ENCODE data around the gene CHRM4.
"Not testable (repeated sequence)": the region's sequence is repeated elsewhere in the genome, so short reads cannot be mapped to it uniquely, and the experiment has no call there.

CHRM4 gene

GRCh38 chr11:46381819-46382645, 9.5 kb downstream of the CHRM4 start:
- no peak for DNase-seq

DNA sequence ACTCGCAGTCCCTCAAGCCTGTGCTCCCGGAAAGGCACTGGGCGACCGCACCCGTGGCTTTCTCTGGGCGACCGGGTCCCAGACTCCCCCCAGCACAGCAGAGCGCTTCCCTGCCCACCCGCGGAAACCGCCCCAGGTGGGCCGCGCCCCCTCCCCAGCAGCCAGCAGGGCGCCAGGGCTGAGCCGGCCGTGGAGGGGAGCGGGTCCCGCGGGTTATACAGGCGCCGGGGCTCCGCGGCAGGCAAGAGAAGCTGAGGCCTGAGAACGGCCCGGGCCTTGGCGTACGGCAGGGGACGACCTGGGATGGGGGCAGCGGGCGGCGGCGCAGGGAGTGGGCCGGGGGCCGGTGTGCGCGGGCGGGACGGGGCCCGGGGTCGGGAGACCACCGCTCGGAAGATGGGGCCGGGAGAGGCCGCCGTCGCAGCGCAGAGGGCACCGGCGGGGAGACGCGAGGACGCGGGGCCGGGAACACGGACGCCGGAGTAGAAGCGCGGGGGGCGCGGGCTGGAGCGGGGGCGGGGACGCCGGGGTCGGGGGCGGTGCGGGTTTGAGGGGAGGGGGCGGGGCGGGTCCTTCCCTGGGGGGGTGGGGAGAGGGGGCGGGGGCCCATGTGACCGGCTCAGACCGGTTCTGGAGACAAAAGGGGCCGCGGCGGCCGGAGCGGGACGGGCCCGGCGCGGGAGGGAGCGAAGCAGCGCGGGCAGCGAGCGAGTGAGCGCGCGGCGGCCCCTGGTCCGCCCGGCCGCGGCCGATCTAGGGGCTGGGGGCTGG, 10.3 kb downstream of the CHRM4 start, which contains the start of gene MDK:
Gene MDK (plus strand): TSS at position 622 of the 771 bp plus-strand sequence. CDS start 389 bp downstream, outside the sequence.
- DNase-seq = peak in 1 of 2 experiments; percentile 18

DNA sequence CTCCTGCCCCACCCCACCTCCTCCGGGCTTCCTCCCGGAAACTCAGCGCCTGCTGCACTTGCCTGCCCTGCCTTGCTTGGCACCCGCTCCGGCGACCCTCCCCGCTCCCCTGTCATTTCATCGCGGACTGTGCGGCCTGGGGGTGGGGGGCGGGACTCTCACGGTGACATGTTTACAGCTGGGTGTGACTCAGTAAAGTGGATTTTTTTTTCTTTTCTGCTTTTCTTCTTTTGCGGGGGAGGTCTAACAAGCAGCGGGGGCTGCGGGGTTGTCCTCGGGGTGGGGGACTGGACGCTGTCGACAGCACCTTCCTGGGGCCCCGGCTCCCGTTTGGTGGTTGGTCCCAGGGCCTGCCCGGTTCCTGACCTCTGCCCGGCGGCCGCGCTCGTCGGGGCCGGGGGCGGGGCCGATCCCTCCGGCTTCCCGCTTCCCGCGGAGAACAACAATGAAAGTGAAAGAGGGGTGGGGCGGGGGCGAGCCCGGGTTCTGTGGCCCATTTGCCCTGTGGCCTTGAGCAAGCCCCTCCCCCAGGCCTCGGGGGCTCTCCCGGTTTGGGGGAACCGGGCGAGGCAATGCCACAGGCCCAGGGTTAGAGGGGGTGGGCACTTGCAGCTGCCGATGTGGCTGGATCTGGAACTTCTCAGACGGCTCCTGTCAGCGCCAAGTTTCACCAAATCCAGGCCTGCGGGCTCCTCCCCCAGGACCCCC, 11.1 kb downstream of the CHRM4 start:
- peak; percentile 21 to 23 for DNase-seq

DNA sequence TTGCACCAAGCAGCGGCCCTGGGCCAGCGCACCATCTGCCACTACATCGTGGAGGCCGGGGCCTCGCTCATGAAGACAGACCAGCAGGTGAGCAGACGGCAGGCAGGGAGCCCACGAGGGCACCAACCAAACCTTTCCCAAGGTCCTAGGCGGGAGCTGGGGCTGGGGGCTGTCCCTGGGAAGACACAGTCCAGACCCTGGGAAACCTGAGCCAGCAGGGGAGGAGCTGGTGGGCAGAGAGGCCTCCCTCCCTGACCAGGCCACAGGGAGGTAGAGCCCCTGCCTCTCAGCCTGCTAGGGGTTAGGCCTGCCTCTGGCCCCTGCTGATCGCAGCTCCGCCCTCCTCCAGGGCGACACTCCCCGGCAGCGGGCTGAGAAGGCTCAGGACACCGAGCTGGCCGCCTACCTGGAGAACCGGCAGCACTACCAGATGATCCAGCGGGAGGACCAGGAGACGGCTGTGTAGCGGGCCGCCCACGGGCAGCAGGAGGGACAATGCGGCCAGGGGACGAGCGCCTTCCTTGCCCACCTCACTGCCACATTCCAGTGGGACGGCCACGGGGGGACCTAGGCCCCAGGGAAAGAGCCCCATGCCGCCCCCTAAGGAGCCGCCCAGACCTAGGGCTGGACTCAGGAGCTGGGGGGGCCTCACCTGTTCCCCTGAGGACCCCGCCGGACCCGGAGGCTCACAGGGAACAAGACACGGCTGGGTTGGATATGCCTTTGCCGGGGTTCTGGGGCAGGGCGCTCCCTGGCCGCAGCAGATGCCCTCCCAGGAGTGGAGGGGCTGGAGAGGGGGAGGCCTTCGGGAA, 11.9 kb downstream of the CHRM4 start:
- peak in 1 of 2 experiments; percentile 47 for DNase-seq

- DNase-seq = no peak
Observed at GRCh38 chr11:46378811-46379481, 12.6 kb downstream of the CHRM4 start.

DNA sequence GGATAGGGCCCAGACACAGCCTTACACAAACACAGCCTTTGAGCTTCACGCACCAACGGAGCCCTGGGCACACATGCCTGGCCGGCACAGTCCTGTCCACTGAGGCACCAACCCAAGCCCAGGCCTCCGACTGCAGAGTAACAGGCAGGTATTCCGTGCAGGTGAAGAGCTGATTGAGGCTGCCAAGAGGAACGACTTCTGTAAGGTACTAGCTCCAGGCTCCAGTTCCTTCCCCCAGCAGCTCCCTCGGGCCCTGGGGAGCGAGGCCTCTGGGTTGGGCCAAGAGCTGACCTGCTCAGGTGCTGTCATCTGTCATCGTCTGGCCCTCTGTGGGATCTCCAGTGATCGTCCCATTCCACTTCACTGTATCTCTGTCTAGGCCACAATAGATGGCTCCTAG, 13.3 kb downstream of the CHRM4 start:
- no peak for DNase-seq

DNA sequence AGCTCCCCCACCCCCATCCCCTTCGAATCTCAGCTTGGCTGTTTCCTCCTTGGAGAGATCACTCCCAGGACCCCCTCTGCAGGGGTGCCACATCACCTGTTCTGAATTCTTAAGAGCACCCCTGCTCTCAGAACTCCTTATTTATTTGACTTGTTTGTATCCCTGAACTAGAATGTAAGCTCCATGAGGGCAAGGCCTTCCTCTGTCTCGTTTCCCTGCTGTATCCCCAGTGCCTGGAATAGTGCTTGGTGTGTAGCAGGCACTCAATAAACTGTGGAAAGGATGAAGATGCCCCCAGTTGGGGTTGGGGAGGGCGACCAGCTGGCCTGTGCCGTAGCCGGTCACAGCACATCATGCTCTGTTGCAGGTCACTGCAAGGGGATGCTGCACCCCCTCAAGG, 13.7 kb downstream of the CHRM4 start:
- DNase-seq = no peak

GRCh38 chr11:46377290-46377689, 14.3 kb downstream of the CHRM4 start:
- DNase-seq = no peak

GRCh38 chr11:46376258-46377050, 15.1 kb downstream of the CHRM4 start:
- DNase-seq = no peak

DNA sequence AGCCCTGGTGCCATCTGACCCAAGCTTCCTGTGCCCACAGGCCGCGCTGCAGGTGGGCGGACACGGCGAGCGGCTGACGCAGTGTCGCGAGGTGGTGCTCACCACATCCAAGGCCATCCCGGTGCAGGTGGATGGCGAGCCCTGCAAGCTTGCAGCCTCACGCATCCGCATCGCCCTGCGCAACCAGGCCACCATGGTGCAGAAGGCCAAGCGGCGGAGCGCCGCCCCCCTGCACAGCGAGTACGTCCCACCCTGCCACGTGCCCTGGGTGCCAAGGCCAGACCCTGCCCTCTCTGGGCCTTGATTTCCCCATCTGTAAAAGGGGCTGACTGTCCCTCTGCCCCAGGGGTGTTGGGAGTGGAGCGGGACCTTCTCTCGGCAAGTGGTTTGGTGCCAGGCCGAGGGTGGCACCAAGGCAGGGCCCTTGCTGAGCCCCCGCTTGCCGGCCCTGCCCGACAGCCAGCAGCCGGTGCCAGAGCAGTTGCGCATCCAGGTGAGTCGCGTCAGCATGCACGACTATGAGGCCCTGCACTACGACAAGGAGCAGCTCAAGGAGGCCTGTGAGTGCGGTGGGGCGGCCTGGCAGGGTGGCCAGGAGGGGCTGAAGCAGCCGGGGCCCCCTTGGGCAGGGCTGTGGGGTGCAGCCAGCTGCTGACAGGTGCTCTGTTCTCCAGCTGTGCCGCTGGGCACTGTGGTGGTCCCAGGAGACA, 16.0 kb downstream of the CHRM4 start:
- DNase-seq = no peak

DNA sequence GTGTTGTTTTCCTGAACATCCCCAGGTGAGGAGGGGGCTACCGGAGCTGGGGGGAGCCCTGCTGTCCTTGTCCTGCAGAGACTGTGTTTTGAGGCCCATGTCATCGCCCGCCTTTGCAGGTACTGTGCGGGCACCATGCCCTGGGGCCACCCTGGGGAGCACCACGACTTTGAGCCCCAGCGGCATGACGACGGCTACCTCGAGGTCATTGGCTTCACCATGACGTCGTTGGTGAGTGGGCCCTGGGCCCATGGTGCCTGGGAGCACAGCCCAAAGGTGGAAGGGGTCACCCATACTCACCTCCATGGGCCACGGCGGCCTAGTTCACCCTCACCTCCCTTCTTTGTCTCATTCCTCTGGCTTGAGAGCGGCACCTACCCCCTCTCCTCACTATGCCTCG, 16.8 kb downstream of the CHRM4 start:
- DNase-seq = no peak

DNA sequence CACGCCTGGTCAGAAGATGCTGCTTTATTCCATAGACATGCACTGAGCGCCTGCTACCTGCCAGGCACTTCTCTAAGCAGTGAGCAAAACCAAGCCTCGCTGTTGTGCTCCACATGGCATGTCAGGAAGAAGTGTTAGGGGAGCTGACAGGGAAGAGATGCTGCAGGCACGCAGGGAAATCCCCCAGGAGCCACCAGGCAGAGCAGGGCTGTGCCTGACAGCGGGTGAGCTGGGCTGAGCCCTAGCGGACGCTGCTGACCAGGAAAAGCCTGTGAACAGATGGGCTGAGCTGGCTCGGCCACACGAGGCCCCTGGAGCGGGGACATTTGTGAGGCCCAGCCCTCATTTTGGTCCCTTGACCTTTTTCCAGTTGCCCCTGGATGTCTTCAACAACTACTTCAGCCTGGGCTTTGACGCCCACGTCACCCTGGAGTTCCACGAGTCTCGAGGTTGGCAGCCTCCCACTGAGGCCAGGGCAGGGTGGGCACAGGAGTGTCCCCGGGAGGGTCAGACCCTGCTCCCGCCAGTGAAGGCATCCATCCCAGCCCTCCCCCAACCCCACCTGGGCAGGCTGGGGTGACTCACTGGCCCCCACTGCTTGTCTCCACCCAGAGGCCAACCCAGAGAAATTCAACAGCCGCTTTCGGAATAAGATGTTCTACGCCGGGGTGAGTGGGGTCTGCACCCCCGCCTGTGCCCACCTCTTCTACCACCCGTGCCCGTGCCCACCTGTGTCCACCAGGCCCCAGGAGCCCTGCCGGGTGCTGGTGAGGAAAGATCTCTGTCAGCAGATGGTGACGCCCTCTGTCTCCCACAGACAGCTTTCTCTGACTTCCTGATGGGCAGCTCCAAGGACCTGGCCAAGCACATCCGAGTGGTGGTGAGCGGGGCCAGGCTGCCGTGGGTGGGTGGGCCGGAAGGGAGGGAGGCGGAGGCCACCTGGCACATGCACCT, 17.5 kb downstream of the CHRM4 start:
- no peak for DNase-seq

DNA sequence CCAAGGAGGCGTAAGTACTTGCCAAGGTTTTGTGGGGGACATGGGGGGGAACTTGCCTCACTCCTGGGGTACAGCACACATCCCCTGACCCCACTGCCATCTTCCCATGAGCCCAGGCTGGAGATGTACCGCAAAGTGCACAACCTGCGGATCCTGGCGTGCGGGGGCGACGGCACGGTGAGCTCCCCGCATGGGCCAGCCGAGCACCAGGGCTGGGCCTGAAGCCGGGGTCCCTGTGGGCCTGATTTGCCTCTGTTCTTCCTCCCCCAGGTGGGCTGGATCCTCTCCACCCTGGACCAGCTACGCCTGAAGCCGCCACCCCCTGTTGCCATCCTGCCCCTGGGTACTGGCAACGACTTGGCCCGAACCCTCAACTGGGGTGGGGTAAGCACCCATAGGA, 19.1 kb downstream of the CHRM4 start:
- DNase-seq = not testable (repeated sequence)

- DNase-seq = no peak
Observed at GRCh38 chr11:46372086-46372485, 19.5 kb downstream of the CHRM4 start.

GRCh38 chr11:46371262-46371661, 20.3 kb downstream of the CHRM4 start:
- DNase-seq = not testable (repeated sequence)

- no peak for DNase-seq
Observed at GRCh38 chr11:46370253-46370652, 21.3 kb downstream of the CHRM4 start.

DNA sequence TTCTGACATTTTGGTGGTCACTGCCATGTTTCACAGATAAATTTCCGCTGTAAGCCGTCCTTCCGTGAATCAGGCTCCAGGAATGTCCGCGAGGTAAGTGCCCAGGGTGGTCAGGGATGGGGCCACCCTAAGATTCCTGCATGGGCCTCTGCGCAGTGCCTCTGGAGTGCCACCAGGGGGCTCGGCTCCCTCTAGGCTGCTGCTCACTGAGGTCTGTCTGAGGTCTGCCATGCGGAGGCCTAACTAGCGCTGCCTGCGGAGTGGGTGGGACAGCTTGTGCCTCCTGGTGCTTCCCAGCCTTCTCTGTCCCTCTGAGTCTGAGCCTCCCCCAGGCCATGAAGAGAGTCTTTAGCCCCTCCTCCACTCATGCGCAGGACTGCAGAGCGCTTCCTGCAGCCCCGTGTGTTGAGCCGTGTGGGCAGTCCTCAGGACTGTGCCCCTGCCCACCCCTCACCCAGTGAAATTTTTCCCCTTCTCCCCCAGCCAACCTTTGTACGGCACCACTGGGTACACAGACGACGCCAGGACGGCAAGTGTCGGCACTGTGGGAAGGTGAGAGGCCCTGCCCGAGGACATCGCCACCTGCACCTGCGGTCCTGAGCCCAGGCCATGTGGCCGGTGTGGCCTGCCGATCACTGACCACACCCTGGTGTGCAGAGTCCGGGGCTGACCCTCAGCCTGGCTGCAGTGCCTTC, 22.0 kb downstream of the CHRM4 start:
- peak; percentile 46 to 55 for DNase-seq

- no peak for DNase-seq
Observed at GRCh38 chr11:46367916-46368267, 23.7 kb downstream of the CHRM4 start.
